Activated gamma-delta T cell treated with Interleukin-2 at 50 U/mL for 16 hours (primary cell): ENCODE measurements around the gene RAD51D.

Experiments
- DNase-seq: peaks from one replicate; pipeline ENCODE4 v3.0.0-alpha.2; 2020

Gene RAD51D

DNA sequence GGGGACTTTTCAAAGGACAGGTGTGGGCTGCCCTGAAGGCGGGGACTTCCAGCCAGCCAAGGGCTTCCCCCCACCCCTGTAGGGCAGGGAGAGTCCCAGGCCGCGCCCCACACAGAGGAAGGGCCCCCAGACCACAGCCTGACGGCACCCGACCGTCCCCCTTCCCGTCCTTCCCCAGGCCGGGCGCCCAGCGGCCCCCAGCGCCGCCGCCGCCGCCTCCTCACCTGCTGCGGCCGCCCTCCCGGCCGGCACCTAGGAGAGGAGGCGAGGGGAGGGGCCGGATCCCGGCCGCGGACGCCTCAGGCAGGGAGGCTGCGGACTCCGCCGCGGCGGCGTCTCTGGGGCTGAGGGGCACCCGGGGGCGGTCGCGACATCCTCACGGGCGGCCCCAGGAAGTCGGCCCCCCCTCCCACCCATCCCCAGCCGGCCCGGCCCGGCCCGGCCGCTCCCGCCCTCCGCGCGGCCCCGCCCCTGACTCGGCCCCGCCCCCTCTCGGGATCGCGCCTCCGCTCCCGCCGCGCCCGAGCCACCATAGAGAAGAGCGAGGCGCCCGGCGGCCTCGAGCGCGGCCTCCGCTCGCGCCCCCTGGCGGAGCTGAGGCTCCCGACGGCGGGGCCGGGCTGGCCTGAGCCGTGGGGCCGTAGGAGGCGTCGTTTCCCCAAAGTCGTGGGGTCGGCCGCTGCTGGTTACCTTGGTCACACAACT lies 30.6 kb downstream of the RAD51D start:
- peak; percentile 89 for DNase-seq

DNA sequence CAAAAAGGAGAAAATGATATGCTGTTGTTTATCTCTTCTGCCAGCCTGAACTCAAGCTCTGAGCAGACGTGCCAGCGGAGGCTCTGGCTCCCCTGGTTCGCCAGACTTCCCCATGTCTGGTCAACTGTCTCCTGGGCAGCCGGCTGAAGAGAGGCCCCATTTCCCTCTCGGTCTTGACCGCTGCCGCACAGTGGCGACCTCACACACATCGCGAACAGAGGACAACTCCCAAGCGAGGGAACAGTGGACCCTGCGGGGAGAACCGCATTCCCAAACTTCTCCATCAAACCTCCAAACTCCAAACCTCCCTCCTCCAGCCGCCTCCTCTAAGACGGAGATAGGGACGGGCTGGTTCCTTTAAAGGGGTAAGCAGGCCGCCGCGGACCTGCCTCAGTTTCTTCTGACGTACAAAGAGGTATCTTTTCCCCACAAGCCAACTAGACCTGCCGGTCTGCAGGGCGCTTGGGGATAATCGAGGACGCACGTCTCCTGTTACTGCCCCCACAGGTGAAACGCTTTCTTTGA lies 31.2 kb downstream of the RAD51D start:
- DNase-seq, result no peak

DNA sequence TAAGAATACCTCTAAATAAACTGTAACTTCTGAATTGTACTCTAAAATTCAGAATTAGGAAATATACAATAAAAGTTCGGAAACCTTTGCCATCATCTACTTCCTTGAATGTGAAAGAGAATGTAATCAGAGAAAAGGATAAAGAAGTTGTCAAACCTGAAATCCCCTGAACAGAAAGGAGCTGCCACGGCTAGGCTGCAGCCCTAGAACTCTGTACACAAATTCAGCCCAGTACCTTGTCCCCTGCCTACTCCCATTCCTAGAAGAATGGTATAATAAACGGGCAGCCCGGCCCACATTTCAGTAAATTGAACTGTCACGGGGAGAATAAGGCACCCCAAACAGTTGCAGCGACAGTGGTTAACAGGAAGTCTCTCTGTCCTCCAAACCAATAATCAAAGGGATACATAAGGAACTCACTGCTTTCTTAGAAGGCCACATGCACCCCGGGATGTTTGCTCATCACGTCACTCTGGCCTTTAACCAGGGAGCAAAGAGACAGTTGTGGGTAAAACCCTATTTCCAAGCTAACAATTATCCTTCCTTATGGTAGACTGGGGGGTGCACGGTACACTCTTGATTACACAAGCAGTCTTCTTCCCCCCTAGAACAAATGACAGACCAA lies 31.8 kb downstream of the RAD51D start:
- DNase-seq, result peak; percentile 8

DNA sequence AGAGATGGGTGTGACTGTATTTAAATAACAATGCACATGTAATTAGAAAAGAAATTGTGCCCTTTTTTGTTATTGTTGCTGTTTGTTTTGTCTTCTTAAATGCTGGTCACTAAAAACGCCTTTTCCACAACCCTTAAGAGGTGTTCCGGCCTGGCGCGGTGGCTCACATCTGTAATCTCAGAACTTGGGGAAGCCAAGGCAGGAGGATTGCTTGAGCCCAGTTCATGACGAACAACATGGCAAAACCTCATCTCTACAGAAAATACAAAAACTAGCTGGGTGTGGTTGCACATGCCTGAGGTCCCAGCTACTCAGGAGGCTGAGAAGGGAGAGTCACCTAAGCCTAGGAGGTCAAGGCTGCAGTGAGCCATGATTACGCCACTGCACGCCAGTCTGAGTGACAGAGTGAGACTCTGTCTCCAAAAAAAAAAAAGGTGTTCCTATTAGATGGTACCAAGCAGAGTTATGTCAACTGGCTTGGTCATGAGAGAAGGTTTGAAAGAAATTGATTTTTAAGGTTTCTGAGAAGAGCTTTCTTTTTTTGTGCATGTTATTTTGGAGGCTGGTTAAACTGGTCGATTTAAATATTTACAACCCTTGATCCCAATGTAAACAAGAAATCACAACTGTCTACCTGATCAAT lies 32.6 kb downstream of the RAD51D start:
- no peak for DNase-seq

DNA sequence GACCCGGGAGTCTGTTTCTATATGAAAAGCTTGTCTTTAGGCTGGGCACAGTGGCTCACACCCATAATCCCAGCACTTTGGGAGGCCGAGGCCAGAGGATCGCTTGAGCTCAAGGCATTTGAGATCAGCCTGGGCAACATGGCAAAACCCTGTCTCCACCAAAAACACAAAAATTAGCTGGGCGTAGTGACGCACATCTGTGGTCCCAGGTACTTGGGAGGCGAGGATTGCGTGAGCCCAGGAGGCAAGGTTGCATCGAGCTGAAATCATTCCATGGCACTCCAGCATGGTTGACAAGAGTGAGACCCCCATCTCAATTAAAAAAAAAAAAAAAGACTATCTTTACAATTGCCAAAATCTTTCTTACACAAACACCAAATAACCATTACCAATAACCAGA lies 33.5 kb downstream of the RAD51D start:
- DNase-seq, result no peak

DNA sequence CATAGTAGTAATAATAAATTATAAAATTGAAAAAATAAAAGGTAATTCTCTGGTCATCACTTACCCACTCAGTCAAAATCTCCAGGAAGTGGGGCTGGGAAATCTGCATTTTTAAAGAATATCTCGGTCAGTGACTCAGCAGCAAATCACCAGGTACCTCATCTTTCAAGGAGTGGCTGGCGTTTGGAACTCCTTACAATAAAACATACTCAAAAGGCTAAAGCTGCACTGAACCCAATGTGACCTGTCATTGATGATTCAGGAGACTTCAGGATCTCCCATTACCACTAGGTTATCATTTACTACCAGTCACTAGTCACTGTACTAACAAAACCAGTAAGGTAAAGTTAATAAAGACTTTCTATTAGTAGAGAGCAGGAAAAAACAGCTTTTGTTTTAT lies 34.7 kb downstream of the RAD51D start:
- DNase-seq, result no peak

DNA sequence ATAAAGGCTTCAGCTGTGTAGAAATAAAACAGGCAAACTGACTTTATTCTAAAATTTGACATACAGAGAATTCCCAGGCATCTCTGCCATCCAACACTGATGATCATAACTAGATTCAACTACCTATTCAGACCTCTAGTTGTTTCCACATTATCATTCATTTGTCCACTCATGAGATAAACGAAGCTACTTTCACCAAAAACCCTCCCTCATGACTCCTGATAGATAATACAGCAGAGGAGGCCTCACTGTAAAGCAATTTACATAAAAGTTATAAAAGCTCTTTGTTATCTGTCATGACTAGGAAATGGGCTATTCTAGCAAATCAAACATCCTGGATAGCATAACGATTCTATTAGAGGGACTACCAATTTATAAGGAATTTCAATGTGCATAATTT lies 36.6 kb downstream of the RAD51D start:
- no peak for DNase-seq

DNA sequence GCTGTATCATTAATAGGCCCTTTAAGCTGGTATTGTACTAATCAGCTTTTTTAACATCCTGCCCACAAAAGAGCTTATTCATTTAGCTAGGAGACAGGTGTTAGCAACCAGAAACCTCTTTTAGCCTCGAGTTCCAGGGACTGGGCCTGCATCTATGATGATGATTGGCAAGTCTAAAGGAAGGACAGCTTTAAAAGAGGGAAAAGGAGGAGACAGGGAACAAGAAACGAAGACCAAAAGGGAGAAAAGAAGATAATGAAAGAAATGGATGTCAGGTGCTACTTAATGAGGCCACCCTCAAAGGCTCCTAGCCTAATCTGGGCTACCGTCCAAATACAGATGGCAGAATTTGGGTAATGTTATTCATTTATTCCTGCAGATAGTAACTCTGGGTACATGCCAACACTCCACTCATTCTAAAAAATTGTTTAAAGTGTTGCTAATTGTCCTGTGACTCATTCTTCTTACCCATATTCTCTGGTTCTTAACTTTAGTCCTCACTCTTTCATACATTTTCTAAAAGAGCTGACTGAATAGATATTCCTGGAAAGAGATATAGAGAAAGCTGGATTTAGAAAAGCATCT lies 37.5 kb downstream of the RAD51D start:
- no peak for DNase-seq

DNA sequence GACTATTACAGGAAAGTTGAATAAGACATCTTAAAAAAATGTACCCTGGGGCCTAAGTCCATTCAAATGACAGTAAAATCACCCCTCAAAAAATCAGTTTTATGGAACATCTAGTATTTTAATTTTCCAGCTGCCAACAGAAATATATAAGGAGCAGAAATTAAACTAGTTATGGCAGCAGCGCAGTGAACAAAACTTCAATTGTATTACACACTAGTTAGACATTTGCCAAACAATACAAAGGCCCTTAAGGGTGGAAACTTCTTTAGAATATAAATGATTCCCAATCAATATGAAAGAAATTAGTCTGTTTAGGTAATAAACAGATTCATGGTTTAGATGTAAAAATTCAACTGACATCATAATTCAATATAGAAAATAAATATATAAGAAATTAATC lies 38.0 kb downstream of the RAD51D start:
- DNase-seq, result no peak

DNA sequence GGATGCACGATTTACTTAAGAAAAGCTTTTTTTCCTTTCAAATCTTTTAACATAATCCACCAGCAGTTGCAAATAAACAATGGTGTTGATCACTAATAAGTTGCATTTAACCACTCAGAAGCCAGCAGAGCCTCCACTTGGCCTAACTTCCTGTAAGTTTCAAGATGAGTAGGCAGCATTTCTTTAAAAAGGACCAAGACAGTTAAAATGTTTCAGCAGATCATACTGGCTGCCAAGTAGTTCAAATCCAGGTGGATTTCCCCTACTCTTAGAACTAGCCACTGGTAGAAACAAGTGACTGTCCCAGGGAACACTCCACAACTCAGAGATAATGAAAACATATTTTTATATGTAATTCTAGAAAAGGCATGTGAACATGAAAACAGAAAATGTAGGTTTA lies 39.1 kb downstream of the RAD51D start:
- DNase-seq, result no peak

DNA sequence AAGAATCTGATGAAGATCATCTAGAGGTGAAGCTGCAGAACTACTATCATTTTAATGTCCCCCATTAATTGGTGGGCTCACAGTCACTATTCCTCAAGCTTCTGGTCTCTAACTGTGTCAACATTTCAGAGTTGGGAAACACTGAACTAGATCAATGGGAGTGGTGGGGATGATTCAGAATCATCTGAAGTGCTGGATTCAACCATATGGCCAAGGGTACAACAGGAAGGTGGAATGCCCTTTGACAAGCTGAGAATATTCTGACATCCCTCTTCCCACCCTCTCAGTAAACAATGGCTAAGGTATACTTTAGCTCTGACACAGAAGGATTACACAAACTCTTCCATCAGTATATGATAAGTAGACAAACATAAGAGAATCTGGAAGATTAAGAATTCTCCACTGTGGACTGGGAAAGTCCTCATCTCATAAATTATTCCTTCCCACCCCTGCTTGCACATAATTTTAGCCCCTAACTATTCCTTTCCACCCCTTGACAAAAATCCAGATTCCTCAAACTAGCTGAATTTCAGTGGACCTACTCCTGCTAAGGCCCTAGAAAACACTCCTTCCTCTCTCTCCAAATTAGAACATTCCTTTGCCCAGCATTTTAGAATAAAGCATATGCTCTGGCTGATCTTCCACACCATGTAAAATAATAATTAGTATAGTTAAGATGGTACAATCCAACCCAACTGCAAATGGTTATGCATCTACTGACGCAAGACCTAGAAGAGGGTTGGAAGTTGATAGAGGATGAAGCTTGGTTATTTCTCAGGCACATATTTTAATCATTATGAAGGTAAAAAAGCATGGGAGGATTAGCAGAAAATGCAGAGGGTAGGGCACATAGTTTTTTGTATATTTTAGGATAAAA lies 39.9 kb downstream of the RAD51D start:
- no peak for DNase-seq

DNA sequence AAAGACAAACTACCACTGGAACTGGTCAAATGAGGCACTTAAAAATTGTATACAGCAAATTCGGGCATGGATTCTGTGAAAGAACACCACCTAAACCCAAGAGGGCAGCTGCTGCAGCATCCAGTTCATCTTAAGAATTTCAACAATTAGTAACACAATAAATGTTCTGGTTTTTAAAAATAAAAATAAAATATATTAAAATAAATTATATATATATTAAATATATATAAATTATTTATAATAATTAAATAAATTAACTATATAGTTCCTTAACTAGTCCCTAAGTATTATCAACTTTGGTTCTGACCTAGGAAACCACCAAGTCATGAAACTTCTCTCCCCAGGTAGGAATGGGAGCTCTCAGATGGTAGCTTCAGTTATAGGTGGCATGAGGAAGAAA lies 42.8 kb downstream of the RAD51D start:
- DNase-seq, result no peak

DNA sequence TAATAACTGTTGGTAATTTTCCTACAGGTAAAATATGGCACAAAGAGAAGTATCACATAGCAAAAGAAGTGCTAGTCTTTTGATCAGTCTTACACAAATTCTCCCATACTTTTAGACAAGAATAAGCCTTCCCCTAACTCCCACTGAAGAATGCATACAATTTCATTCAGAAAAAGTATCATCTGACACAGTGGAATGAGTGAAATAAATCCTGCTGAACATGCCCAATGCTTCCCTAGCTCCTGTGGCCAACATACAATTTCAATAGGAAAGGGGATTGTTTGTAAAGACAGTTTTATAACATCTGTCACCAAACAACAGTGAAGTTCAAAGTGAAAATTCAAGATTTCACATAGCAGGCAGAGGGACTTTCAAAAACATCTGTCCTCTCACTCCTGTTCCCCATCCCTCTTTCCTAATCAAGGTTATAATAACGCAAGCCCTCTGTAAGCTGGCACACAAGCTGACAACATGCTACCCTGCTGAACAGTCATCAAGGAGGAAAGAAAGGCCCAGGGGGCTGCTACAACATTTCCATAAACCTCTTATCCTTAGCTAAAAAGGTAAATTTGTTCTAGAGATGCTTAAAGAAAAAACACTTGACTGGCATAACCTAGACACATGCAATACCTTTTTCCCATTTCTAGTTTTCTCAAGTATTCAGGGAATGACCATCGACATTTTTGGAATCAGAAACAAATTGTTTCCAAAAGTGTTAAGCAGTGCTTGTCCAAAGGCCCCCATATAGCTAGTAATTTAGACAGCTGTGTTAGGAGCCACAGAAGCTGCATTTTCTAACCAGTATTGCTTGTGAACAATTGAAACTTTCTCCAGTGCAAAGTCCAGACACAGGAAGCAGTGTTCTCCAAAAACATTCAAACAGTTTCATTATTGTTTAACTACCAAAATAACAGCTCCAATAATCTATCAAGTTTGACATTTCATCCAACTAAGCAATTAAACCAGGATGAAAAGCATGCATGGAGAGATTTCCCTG lies 44.7 kb downstream of the RAD51D start:
- no peak for DNase-seq

DNA sequence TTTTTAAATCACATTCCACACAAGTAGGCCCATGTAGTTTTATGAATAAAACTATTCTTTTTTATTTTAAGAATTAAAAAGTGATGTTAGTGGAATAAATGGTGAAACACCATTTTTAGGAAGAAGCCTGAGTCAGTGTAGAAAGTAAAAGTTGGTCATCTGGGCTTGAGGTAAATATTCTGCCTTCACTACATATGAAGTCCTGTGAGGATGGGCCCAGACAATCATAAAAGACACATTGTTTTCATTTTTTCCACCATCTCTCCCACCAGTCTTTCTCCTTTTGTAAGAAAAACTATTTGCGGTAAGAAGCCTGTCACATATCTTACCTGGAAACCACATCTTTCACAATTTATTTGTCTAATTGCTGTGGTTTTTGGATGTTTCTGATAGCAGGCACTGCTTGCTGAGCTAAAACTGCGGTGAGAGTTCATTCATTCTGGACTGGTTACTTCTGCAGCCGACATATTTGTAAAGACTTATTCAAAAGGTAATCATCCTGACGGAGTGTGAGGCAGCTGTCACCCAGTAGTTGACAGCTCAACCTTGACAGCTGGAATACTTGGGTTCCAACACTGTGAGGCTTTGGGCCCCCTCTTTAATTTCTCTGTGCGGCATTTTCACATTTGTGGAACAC lies 45.6 kb downstream of the RAD51D start:
- no peak for DNase-seq

DNA sequence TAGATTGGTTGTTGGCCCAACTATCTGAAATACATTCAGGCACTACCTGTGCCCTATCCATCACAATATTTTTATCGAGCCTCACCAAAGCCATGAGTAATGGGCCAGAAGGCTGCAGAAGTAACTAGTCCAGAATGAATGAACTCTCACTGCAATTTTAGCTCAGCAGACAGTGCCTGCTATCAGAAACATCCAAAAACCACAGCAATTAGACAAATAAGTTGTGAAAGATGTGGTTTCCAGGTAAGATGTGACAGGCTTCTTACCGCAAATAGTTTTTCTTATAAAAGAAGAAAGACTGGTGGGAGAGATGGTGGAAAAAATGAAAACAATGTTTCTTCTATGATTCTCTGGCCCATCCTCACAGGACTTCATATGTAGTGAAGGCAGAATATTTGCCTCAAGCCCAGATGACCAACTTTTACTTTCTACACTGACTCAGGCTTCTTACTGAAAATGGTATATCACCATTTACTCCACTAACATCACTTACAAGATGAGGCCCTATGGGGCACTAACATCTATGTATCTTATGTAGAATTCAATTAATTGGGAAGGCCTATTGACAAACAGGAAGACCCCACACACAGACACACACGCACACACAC lies 46.4 kb downstream of the RAD51D start:
- DNase-seq, result no peak

DNA sequence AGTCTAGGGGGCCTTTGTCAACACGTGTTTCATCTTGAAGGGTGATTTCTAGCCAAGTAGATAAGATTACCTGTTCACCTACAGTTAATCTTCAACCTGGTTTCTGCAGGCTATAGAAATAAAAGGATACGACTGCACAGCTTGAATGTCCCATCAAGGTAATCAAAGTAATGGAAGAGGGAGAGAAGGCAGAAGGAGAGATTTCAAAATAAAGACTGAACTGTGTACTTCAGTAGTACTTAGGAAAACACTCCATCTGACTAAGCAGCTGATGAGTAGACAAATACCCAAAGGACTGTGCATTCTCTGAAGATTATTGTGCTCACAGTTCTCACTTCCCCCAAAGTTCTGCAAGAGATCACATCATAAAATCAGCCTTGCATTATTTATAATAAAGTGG lies 50.3 kb downstream of the RAD51D start:
- no peak for DNase-seq

DNA sequence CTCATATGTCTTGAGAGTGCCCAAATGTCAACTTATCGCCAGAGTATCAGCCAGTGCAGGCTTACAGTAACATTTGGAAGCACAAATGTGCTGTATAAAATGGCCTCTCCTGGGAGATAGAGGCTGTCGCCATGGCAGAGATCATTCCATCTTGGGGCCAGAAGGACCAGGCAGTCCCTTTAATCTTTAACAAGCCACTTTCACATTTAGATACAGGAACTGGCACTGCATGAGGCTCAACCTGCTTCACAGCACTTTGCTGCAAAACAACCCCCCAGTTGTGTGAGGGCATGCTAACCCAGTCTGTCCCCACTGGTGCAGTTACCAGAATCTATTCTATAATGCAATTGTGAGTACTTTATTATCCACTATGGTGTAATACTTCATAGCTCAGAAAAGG lies 51.4 kb downstream of the RAD51D start:
- no peak for DNase-seq

DNA sequence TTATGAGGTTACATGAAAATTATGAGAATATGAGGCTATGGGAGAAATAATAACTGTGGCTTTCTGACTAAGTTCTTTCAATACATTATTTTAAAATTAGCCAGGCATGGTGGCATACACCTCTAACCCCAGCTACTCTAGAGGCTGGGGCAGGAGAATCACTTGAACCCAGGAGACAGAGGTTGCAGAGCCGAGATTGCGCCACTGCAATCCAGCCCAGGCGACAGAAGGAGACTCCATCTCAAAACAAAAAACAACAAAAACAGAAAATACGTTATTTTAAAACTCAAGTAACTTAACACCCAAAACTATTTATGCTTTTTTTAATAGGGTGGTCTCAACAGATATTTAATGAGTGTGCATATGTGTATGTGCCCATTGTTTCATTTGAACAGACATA lies 53.8 kb downstream of the RAD51D start:
- DNase-seq, result no peak

DNA sequence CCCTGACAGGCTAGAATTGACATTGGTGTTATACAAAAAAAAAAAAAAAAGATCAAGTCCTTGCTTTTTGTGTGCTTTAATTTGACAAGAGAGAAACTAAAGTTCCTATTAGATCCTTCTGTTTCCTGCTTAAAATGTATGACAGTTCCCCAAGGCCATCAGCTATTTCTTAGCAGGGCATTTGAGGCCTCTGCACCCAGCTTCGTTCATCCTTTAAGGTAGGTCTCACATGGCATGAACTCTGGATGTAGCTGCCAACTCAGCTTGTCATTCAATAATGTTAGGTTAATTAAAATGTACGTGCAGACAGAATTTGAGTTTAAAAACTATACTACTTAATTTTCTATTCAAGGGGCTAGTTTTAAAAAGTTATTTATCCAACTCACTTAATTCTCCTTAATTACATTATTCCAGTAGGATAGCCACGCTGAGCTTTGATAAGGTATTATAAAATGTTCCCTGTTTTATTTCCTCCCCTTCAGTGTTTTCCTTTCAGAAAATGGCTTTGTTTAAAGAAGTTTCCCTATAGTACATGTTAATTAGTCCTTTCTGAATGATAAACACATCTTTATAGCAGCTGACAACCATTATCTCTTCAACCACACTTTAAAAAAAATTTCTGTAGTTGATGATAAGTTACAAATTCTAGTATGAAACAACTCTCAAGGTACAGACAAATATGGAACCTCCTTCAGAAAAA lies 55.0 kb downstream of the RAD51D start:
- DNase-seq, result no peak
